Progenitor cell of endocrine pancreas (in vitro differentiated cells): ENCODE results near the gene SOX6. TPM values are rescaled to one million over a fixed set of nuclear protein-coding genes. Genes with fewer than 3 reads are reported as not detected.

Source experiments
- DNase-seq: peaks from one replicate; pipeline ENCODE4 v3.0.0; 2021; ENCODE audit warnings: low spot score; ENCODE audit not compliant: unreplicated experiment
- H3K27ac Mint-ChIP-seq: 2 replicates; pipeline ENCODE4 v1.8.0; 2021; ENCODE audit warnings: mild to moderate bottlenecking, moderate library complexity, mixed read lengths
- H3K27me3 Mint-ChIP-seq: 2 replicates; pipeline ENCODE4 v1.8.0; 2021; ENCODE audit warnings: mixed read lengths
- H3K36me3 Mint-ChIP-seq: 2 replicates; pipeline ENCODE4 v1.8.0; 2022; ENCODE audit warnings: mixed read lengths; ENCODE audit not compliant: insufficient read depth
- H3K4me1 Mint-ChIP-seq: 2 replicates; pipeline ENCODE4 v1.8.0; 2021; ENCODE audit warnings: low read depth, mixed read lengths
- H3K4me3 Mint-ChIP-seq: 2 replicates; pipeline ENCODE4 v1.8.0; 2021; ENCODE audit warnings: low read depth, mild to moderate bottlenecking, moderate library complexity, mixed read lengths
- H3K9me3 Mint-ChIP-seq: 2 replicates; pipeline ENCODE4 v1.8.0; 2021; ENCODE audit warnings: low read depth, mixed read lengths
- total RNA-seq: library from RNA; stranded (reverse); gene quantifications from 2 replicates; pipeline ENCODE4 v1.2.1, GENCODE V29; 2021
- TF ChIP-seq, protein P1 (sequence below): fragments of 200-600 bp; sonication (generic); IDR thresholded peaks from one replicate; pipeline ENCODE4 v1.5.0; 2021; ENCODE audit warnings: antibody characterized with exemption, mild to moderate bottlenecking; ENCODE audit not compliant: unreplicated experiment

SOX6 gene
- total RNA-seq, 1 donor from 2014 or later, result 34.9 TPM

DNA sequence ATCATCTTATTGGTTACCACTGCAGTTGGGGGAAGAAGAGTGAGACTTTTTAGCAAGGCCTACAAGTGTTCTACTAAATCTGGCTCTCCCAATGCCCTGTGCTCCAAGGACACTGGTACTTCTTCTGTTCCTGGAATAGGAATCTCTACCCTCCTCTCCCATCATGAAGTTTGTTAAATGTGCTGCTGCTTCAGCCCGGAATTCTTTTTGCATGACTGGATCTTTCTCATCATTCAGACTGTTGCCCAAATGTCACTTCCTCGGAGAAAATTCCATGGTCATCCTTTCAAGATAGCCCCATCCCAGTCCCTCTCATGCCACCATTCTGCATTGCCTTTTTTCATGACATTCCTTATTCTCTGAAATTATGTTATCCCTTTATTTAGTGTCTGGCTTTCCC lies 400.8 kb downstream of the SOX6 start:
- H3K4me3 Mint-ChIP-seq, result no peak overlapping the region
- DNase-seq, result no peak
- H3K4me1 Mint-ChIP-seq, result peaks cover 2% of the 10 kb centered on the region
- H3K36me3 Mint-ChIP-seq, result peaks cover 1% of the 10 kb centered on the region
- peaks cover 3% of the 10 kb centered on the region for H3K27me3 Mint-ChIP-seq
- TF ChIP-seq, protein P1, sequence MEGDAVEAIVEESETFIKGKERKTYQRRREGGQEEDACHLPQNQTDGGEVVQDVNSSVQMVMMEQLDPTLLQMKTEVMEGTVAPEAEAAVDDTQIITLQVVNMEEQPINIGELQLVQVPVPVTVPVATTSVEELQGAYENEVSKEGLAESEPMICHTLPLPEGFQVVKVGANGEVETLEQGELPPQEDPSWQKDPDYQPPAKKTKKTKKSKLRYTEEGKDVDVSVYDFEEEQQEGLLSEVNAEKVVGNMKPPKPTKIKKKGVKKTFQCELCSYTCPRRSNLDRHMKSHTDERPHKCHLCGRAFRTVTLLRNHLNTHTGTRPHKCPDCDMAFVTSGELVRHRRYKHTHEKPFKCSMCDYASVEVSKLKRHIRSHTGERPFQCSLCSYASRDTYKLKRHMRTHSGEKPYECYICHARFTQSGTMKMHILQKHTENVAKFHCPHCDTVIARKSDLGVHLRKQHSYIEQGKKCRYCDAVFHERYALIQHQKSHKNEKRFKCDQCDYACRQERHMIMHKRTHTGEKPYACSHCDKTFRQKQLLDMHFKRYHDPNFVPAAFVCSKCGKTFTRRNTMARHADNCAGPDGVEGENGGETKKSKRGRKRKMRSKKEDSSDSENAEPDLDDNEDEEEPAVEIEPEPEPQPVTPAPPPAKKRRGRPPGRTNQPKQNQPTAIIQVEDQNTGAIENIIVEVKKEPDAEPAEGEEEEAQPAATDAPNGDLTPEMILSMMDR, result no peak
- H3K9me3 Mint-ChIP-seq, result peaks cover 8% of the 10 kb centered on the region
- no peak overlapping the region for H3K27ac Mint-ChIP-seq

DNA sequence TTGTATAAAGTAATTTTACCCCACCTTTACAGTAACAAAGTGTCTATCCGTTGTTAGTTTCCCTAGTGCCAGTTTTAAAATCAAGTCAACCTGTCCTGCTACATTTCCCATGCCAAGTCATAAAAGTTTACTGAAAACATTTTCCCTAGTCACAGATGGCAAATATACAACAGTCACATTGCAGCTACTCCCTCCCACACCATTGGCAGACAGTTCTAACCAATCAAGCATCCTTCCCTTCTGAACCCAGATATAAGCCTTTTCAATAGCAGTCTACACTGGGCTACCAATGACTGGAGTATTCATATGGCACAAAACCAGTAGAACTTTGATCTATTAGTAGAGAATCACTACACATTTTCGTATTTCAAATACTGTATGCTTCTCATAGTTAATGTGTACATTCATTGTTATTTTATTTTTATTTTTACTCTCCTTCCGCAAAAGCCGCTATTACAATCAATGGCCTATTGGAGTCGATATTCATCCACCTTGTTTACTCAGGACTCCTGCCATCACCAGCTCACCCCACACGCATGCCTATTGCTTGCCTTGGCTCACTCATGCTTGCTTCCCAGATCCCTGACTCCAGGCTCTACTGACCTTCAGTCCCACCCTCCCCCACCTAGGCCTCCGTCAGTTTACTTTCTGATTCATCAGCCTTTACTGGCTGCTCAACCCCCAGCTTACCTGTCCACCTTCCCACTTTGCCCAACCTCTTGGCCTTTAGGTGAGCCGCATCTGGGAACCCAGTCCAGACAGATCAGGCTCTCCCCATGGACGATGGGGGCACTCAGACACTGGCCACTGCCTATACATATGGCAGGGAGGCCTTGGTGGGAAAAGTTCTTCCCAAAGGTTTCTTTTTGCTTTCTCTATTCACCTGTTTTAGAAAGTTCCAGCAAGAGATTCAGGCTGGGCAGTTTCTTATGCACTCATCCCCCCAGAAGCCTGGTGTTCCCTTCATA lies 408.4 kb downstream of the SOX6 start:
- Mint-ChIP-seq H3K27me3 (peaks cover 7% of the 10 kb centered on the region), H3K9me3 (peaks cover 14% of the 10 kb centered on the region), H3K4me3 (no peak overlapping the region), H3K27ac (no peak overlapping the region), H3K36me3 (peaks cover 5% of the 10 kb centered on the region), H3K4me1 (peaks cover 2% of the 10 kb centered on the region)
- DNase-seq, result no peak
- TF ChIP-seq, protein P1, result no peak

DNA sequence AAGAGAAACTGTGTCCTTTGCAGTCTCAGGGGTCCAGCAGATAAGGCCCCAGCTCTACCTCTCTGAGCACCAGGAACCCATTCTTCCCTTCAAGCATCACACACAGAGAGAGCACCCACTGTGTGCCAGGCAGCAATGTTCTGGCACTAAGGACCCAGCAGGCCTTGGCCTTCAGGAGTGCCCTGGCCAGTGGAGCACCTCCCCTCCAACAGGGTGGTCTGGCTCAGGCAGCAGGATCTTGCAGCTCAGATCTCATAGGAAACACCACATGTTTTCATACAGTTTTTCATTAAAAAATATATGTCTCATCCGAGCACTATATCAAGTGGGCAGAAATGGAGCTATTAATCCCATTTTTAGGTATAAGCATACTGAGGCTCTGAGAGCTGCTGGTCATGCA lies 410.6 kb downstream of the SOX6 start:
- Mint-ChIP-seq H3K4me3 (no peak overlapping the region), H3K27me3 (peaks cover 12% of the 10 kb centered on the region), H3K9me3 (peaks cover 14% of the 10 kb centered on the region), H3K27ac (no peak overlapping the region), H3K4me1 (no peaks in the 10 kb centered on the region), H3K36me3 (peaks cover 5% of the 10 kb centered on the region)
- TF ChIP-seq, protein P1, result no peak
- no peak for DNase-seq

DNA sequence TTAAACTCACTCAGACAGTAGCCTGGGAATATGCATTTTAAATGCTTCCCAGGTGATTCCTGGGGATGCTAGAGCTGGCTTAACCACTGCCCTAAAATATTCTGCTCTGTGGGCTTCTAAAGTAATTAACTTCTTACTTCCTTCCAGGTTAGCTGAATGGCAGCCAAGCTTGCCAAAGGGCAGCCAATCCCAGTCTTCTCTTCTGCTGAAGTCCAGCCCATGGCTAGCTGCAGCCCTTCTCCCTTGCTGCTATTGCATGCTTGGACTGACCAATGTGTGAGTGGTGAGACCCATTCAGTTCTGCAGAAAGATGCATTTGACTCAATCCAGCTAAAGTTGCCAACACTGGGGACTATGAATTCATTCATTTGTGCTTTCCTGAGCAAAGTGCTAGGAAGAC lies 411.9 kb downstream of the SOX6 start:
- TF ChIP-seq, protein P1, result no peak
- H3K9me3 Mint-ChIP-seq, result peaks cover 14% of the 10 kb centered on the region
- peaks cover 5% of the 10 kb centered on the region for H3K36me3 Mint-ChIP-seq
- no peak for DNase-seq
- no peak overlapping the region for H3K4me3 Mint-ChIP-seq
- H3K27me3 Mint-ChIP-seq, result peaks cover 18% of the 10 kb centered on the region
- no peaks in the 10 kb centered on the region for H3K4me1 Mint-ChIP-seq
- no peak overlapping the region for H3K27ac Mint-ChIP-seq

DNA sequence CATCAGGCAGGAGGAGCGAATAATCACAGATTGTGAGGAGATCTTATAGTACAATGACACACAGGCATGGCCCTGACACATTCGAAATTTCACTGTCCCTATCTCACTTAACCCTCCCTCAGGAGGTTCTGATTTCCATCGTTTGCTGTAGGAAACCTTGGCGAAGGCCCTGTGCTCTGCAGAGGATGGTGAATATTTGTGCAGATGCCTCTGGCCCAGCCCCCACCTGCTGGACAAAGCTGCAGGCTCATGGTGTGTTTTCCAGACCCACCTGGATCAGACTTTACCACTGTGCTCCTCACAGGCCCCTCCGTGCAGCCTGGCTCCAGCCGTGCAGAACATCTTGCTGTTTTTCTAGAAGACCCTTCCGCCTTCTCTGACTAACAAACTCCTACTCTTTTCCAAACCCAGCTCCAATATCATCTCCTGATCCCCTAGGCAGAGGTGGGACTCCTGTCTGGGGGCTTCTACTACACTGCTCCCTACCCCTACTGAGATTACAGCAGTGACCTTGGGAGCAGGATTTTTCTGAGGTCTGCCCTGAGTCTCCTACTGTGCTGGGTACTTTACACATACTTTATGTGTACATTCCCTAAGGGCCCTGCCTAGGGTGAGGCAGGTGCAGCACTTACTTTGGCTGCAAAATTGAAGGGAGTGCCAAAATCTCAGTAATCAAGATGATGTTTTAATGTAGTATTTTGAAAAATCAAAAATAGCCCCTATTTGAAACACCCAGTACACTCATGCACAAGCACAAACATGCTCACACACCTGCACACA lies 412.7 kb downstream of the SOX6 start:
- peaks cover 5% of the 10 kb centered on the region for H3K36me3 Mint-ChIP-seq
- no peaks in the 10 kb centered on the region for H3K4me1 Mint-ChIP-seq
- H3K4me3 Mint-ChIP-seq, result no peak overlapping the region
- TF ChIP-seq, protein P1, result no peak
- H3K9me3 Mint-ChIP-seq, result peaks cover 14% of the 10 kb centered on the region
- no peak overlapping the region for H3K27ac Mint-ChIP-seq
- H3K27me3 Mint-ChIP-seq, result peaks cover 18% of the 10 kb centered on the region
- DNase-seq, result no peak
